HepG2 (cell line): ENCODE data around the gene PAPOLB. TPM values are rescaled to one million over a fixed set of nuclear protein-coding genes. Genes with fewer than 3 reads are reported as not detected.

ENCODE experiments used
- ATF7-NPFF ChIP-seq: sonication (generic); formaldehyde crosslinking; IDR thresholded peaks from 2 replicates; pipeline ENCODE4 v1.8.1; 2023; ENCODE audit warnings: mild to moderate bottlenecking, low read depth, missing genetic modification reagents, moderate library complexity
- DR1 ChIP-seq: sonication (generic); formaldehyde crosslinking; IDR thresholded peaks from 2 replicates; pipeline ENCODE4 v1.8.0; 2021; ENCODE audit warnings: mild to moderate bottlenecking, missing genetic modification reagents, inconsistent platforms
- HNRNPLL ChIP-seq: fragments of 200-400 bp; formaldehyde crosslinking; IDR thresholded peaks from 2 replicates; pipeline ENCODE4 v1.6.1; 2017; ENCODE audit warnings: mild to moderate bottlenecking, low read depth, low read length; ENCODE audit not compliant: poor library complexity, severe bottlenecking
- IRF2 ChIP-seq: IDR thresholded peaks from 2 replicates; pipeline ENCODE4 v1.6.1; 2018; ENCODE audit warnings: missing genetic modification reagents, missing compliant biosample characterization
- JUNB ChIP-seq: sonication (generic); formaldehyde crosslinking; IDR thresholded peaks from 2 replicates; pipeline ENCODE4 v1.8.0; 2022; ENCODE audit warnings: missing genetic modification reagents, mild to moderate bottlenecking, borderline replicate concordance
- MED13 ChIP-seq: sonication (generic); formaldehyde crosslinking; IDR thresholded peaks from 2 replicates; pipeline ENCODE4 v1.5.0; 2020; ENCODE audit warnings: missing genetic modification reagents
- MTA1 ChIP-seq: sonication (generic); formaldehyde crosslinking; IDR thresholded peaks from 2 replicates; pipeline ENCODE4 v1.4.0; 2020; ENCODE audit warnings: missing genetic modification reagents, mild to moderate bottlenecking, borderline replicate concordance
- NFKB2 ChIP-seq: sonication (generic); formaldehyde crosslinking; IDR thresholded peaks from 2 replicates; pipeline ENCODE4 v1.4.0; 2020; ENCODE audit warnings: missing genetic modification reagents, borderline replicate concordance
- SYNCRIP ChIP-seq: fragments of 200-400 bp; formaldehyde crosslinking; IDR thresholded peaks from 2 replicates; pipeline ENCODE4 v1.6.1; 2018; ENCODE audit warnings: mild to moderate bottlenecking, low read depth, low read length; ENCODE audit not compliant: insufficient read depth
- TBP ChIP-seq: sonication (generic); formaldehyde crosslinking; IDR thresholded peaks from 2 replicates; pipeline ENCODE4 v1.5.0; 2020; ENCODE audit warnings: missing genetic modification reagents
- ZNF282 ChIP-seq: fragments of 450-650 bp; IDR thresholded peaks from 2 replicates; pipeline ENCODE4 v1.6.1; 2018; ENCODE audit not compliant: partially characterized antibody
- ZNF446 ChIP-seq: sonication (generic); formaldehyde crosslinking; IDR thresholded peaks from 2 replicates; pipeline ENCODE4 v1.5.0; 2020; ENCODE audit warnings: mild to moderate bottlenecking, missing genetic modification reagents
- ZNF746 ChIP-seq: sonication (generic); formaldehyde crosslinking; IDR thresholded peaks from 2 replicates; pipeline ENCODE4 v1.8.0; 2022; ENCODE audit warnings: mild to moderate bottlenecking, missing genetic modification reagents
- ZNF766 ChIP-seq: sonication (generic); formaldehyde crosslinking; IDR thresholded peaks from 2 replicates; pipeline ENCODE4 v1.5.0; 2020; ENCODE audit warnings: missing genetic modification reagents, borderline replicate concordance
- polyA plus RNA-seq, 8 experiments: library from polyadenylated mRNA; depleted of rRNA in 3 of 8; stranded (reverse) in 7 of 8; unstranded in 1 of 8; fragments of >200 nt; fragmentation: Illumina TruSeq in 4 of 8; extraction: Trizol in 4 of 8; gene quantifications; 2 replicates each; pipeline versions ENCODE4 v1.2.1 to v1.2.3, GENCODE V29; 2011 to 2016; ENCODE audit warnings: low read depth in 4 of 8, missing spikeins in 1 of 8, mixed read lengths in 1 of 8; ENCODE audit not compliant: insufficient read depth in 1 of 8
- total RNA-seq, 5 experiments: library from RNA; depleted of rRNA; stranded (reverse); fragments of >200 nt; fragmentation: Illumina TruSeq; extraction: Trizol; gene quantifications; 2 replicates each; pipeline ENCODE4 v1.2.3, GENCODE V29; 2016; ENCODE audit warnings: low read depth in 1 of 5
- TF ChIP-seq, protein P1 (sequence below): sonication (generic); formaldehyde crosslinking; IDR thresholded peaks from one replicate; pipeline ENCODE4 v1.5.1; 2020; ENCODE audit warnings: mild to moderate bottlenecking, missing genetic modification reagents; ENCODE audit errors: not compliant biosample characterization
- TF ChIP-seq, protein P2 (sequence below): sonication (generic); formaldehyde crosslinking; IDR thresholded peaks from 2 replicates; pipeline ENCODE4 v1.4.0; 2020; ENCODE audit warnings: mild to moderate bottlenecking, missing genetic modification reagents, borderline replicate concordance
- TF ChIP-seq, protein P3 (sequence below): IDR thresholded peaks from 2 replicates; pipeline ENCODE4 v1.6.1; 2016; ENCODE audit warnings: missing biosample characterization, missing genetic modification reagents, low read depth

Gene PAPOLB
- total and polyA plus RNA-seq, 2 of the 13 experiments (the other 11 are each of a cell fraction or from before 2014, with no cell fraction given) = not detected

DNA sequence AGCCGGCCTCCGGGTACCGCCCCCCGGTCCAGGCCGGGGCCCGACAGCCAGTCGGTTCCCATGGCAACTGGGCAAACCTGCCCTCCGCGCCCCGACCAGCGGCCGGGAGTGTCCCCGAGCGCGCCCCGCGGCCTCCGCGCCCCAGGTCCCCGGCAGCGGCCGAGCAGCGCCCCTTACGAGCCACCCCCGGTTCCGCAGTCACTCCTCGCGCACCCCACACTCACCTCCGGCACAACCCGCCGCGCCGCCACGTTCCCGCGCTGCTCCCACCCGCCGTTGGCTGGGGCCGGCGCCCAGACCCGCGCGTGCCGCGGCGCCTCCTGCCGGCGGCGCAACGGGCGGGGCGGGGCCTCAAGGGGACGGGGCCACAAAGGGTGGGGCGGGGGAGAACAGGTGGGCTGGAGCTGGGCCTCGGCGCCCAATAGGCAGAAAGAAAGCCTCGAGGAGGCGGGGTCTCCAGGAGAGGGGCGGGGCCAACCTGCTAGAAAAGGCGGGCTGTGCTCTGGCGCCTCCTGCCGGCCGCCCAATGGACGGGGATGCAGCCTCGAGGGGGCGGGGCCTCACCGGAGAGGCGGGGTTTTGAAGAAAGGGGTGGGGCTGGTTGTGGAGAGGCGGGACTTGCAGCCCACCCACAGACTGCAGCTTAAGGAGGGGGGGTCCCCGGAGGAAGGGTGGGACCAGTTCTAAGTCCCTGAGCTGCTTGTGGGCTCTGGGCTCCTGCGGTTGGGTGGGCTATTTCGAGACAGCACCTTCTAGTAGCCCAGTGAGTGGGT, 21.7 kb upstream of the PAPOLB start, which contains the start of gene RADIL (continued):
- TF ChIP-seq, protein P1, sequence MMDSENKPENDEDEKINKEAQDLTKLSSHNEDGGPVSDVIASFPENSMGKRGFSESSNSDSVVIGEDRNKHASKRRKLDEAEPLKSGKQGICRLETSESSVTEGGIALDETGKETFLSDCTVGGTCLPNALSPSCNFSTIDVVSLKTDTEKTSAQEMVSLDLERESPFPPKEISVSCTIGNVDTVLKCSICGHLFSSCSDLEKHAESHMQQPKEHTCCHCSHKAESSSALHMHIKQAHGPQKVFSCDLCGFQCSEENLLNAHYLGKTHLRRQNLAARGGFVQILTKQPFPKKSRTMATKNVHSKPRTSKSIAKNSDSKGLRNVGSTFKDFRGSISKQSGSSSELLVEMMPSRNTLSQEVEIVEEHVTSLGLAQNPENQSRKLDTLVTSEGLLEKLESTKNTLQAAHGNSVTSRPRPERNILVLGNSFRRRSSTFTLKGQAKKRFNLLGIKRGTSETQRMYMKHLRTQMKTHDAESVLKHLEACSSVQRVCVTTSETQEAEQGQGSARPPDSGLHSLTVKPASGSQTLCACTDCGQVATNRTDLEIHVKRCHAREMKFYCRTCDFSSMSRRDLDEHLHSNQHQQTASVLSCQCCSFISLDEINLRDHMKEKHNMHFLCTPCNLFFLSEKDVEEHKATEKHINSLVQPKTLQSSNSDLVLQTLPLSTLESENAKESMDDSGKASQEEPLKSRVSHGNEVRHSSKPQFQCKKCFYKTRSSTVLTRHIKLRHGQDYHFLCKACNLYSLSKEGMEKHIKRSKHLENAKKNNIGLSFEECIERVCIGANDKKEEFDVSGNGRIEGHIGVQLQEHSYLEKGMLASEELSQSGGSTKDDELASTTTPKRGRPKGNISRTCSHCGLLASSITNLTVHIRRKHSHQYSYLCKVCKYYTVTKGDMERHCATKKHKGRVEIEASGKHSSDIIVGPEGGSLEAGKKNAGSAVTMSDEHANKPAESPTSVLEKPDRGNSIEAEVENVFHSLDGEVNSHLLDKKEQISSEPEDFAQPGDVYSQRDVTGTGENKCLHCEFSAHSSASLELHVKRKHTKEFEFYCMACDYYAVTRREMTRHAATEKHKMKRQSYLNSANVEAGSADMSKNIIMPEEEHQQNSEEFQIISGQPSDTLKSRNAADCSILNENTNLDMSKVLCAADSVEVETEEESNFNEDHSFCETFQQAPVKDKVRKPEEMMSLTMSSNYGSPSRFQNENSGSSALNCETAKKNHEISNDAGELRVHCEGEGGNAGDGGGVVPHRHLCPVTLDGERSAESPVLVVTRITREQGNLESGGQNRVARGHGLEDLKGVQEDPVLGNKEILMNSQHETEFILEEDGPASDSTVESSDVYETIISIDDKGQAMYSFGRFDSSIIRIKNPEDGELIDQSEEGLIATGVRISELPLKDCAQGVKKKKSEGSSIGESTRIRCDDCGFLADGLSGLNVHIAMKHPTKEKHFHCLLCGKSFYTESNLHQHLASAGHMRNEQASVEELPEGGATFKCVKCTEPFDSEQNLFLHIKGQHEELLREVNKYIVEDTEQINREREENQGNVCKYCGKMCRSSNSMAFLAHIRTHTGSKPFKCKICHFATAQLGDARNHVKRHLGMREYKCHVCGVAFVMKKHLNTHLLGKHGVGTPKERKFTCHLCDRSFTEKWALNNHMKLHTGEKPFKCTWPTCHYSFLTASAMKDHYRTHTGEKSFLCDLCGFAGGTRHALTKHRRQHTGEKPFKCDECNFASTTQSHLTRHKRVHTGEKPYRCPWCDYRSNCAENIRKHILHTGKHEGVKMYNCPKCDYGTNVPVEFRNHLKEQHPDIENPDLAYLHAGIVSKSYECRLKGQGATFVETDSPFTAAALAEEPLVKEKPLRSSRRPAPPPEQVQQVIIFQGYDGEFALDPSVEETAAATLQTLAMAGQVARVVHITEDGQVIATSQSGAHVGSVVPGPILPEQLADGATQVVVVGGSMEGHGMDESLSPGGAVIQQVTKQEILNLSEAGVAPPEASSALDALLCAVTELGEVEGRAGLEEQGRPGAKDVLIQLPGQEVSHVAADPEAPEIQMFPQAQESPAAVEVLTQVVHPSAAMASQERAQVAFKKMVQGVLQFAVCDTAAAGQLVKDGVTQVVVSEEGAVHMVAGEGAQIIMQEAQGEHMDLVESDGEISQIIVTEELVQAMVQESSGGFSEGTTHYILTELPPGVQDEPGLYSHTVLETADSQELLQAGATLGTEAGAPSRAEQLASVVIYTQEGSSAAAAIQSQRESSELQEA (CRISPR knock-in tag) = no peak
- TF ChIP-seq NFKB2 (CRISPR knock-in tag) (no peak; the same call in 1 of the 2 replicates), DR1 (CRISPR knock-in tag) (peak; percentile 85; the same call in 1 of the 2 replicates), MED13 (CRISPR knock-in tag) (no peak), TBP (CRISPR knock-in tag) (no peak), JUNB (CRISPR knock-in tag) (no peak), ZNF746 (no peak), ZNF766 (CRISPR knock-in tag) (0 out of 2 replicates have a peak, but pooled peaks have one; percentile 51), ATF7-NPFF (CRISPR knock-in tag) (no peak), HNRNPLL (no peak), ZNF282 (no peak), SYNCRIP (no peak), MTA1 (CRISPR knock-in tag) (no peak), IRF2 (CRISPR knock-in tag) (0 out of 2 replicates have a peak, but pooled peaks have one; percentile 29), ZNF446 (CRISPR knock-in tag) (no peak)
- TF ChIP-seq, protein P2, sequence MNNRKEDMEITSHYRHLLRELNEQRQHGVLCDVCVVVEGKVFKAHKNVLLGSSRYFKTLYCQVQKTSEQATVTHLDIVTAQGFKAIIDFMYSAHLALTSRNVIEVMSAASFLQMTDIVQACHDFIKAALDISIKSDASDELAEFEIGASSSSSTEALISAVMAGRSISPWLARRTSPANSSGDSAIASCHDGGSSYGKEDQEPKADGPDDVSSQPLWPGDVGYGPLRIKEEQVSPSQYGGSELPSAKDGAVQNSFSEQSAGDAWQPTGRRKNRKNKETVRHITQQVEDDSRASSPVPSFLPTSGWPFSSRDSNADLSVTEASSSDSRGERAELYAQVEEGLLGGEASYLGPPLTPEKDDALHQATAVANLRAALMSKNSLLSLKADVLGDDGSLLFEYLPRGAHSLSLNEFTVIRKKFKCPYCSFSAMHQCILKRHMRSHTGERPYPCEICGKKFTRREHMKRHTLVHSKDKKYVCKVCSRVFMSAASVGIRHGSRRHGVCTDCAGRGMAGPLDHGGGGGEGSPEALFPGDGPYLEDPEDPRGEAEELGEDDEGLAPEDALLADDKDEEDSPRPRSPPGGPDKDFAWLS (CRISPR knock-in tag) = no peak
- TF ChIP-seq, protein P3, sequence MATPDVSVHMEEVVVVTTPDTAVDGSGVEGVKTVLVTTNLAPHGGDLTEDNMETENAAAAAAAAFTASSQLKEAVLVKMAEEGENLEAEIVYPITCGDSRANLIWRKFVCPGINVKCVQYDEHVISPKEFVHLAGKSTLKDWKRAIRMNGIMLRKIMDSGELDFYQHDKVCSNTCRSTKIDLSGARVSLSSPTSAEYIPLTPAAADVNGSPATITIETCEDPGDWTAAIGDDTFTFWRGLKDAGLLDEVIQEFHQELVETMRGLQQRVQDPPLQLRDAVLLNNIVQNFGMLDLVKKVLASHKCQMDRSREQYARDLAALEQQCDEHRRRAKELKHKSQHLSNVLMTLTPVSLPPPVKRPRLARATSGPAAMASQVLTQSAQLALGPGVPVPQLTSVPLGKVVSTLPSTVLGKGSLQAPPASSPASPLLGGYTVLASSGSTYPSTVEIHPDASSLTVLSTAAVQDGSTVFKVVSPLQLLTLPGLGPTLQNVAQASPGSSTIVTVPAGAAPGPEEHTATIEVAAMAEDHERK (CRISPR knock-in tag) = no peak
